Loucy (cell line): ENCODE data around the gene GRM5.

Experiments
- EZH2phosphoT487 ChIP-seq: fragments of 200-600 bp; IDR thresholded peaks from 2 replicates; pipeline ENCODE4 v1.6.1; 2018; ENCODE audit warnings: antibody characterized with exemption, mild to moderate bottlenecking, moderate library complexity, borderline replicate concordance
- TF ChIP-seq, protein P1 (sequence below): fragments of 200-600 bp; sonication (generic); conservative IDR thresholded peaks from 2 replicates; pipeline ENCODE4 v1.5.1; 2014; ENCODE audit warnings: mild to moderate bottlenecking, antibody characterized with exemption, low read length

DNA sequence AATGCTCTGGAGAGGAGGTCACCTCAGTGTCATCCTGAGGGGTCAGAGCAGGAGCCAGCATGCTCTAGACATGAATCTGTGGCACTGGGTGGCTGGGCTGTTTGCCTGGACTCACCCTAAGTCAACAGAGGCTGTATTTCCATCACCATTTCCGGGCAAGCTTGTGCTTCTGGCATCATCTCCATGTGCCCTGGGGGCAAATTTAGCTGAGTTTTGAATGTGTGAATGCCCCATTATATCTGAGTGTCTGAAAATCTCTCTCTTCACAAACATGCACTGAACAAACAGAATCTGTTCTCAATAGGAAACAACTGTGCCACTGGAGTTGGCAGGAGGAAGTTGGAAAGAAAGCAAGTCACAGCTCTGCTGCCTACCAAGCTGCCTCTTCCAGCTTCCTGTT is 356.2 kb downstream of the GRM5 start:
- TF ChIP-seq, protein P1, sequence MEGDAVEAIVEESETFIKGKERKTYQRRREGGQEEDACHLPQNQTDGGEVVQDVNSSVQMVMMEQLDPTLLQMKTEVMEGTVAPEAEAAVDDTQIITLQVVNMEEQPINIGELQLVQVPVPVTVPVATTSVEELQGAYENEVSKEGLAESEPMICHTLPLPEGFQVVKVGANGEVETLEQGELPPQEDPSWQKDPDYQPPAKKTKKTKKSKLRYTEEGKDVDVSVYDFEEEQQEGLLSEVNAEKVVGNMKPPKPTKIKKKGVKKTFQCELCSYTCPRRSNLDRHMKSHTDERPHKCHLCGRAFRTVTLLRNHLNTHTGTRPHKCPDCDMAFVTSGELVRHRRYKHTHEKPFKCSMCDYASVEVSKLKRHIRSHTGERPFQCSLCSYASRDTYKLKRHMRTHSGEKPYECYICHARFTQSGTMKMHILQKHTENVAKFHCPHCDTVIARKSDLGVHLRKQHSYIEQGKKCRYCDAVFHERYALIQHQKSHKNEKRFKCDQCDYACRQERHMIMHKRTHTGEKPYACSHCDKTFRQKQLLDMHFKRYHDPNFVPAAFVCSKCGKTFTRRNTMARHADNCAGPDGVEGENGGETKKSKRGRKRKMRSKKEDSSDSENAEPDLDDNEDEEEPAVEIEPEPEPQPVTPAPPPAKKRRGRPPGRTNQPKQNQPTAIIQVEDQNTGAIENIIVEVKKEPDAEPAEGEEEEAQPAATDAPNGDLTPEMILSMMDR = no peak
- TF ChIP-seq EZH2phosphoT487 = no peak
